Measurements from ENCODE around the gene ZSCAN31. TPM values are rescaled to one million over a fixed set of nuclear protein-coding genes. Genes with fewer than 3 reads are reported as not detected.

Gene ZSCAN31
- total RNA-seq, 1 donor from 2014 or later, result 1.5 TPM

- H3K4me1 Mint-ChIP-seq (ENCODE audit: low read depth), result no peaks in the 10 kb centered on the region
These were observed 40.6 kb downstream of the ZSCAN31 start for GRCh38 chr6:28295326-28295725.

GRCh38 chr6:28291573-28291972, 44.4 kb downstream of the ZSCAN31 start:
- DNase-seq (ENCODE audit: low spot score), result no peak
- intact Hi-C loops (cut with micrococcal nuclease), result no loop called here
- no peak overlapping the region for H3K4me3 Mint-ChIP-seq (ENCODE audit: low read depth)
- H3K36me3 Mint-ChIP-seq (ENCODE audit: low read depth), result peaks cover 19% of the 10 kb centered on the region
- no peaks in the 10 kb centered on the region for H3K4me1 Mint-ChIP-seq (ENCODE audit: low read depth)
- no peak overlapping the region for H3K27ac Mint-ChIP-seq
- H3K9me3 Mint-ChIP-seq, result peaks cover 5% of the 10 kb centered on the region
- H3K27me3 Mint-ChIP-seq (ENCODE audit: low read depth), result no peaks in the 10 kb centered on the region

More at GRCh38 chr6:28295326-28295725, 40.6 kb downstream of the ZSCAN31 start:
- no peak for DNase-seq (ENCODE audit: low spot score)
- Mint-ChIP-seq H3K36me3 (ENCODE audit: low read depth) (no peaks in the 10 kb centered on the region), H3K27me3 (ENCODE audit: low read depth) (no peaks in the 10 kb centered on the region), H3K4me3 (ENCODE audit: low read depth) (no peak overlapping the region), H3K27ac (no peak overlapping the region), H3K9me3 (peaks cover 5% of the 10 kb centered on the region)
- intact Hi-C loops (cut with micrococcal nuclease), result no loop called here

- Mint-ChIP-seq H3K4me3 (ENCODE audit: low read depth) (no peak overlapping the region), H3K27ac (no peak overlapping the region), H3K27me3 (ENCODE audit: low read depth) (no peaks in the 10 kb centered on the region), H3K4me1 (ENCODE audit: low read depth) (peaks cover 12% of the 10 kb centered on the region), H3K9me3 (no peaks in the 10 kb centered on the region), H3K36me3 (ENCODE audit: low read depth) (peaks cover 27% of the 10 kb centered on the region)
- intact Hi-C loops (cut with micrococcal nuclease), result loop anchor here (5.0 kb wide), 1 partner anchor 49 kb away; no protein-coding TSS in a partner anchor
- DNase-seq (ENCODE audit: low spot score), result no peak
These were observed 53.0 kb downstream of the ZSCAN31 start for GRCh38 chr6:28282926-28283325.

GRCh38 chr6:28281288-28282064, 54.5 kb downstream of the ZSCAN31 start, which contains the start of gene PGBD1:
TSS of gene PGBD1 (plus strand) at chr6:28281572. CDS start at chr6:28283814, 2,242 bp downstream.
- intact Hi-C loops (cut with micrococcal nuclease), result loop anchor here (1.0 to 5.0 kb wide), 2 partner anchors 29 to 51 kb away; partner anchors contain the start of gene ZKSCAN4
- no peak within 1 kb of the TSS for H3K27ac Mint-ChIP-seq

GRCh38 chr6:28280595-28281287, 55.2 kb downstream of the ZSCAN31 start:
- no peak for DNase-seq (ENCODE audit: low spot score)
- Mint-ChIP-seq H3K36me3 (ENCODE audit: low read depth) (peaks cover 30% of the 10 kb centered on the region), H3K27ac (no peak overlapping the region), H3K4me1 (ENCODE audit: low read depth) (peaks cover 12% of the 10 kb centered on the region), H3K4me3 (ENCODE audit: low read depth) (peak overlapping the region; percentile 85), H3K27me3 (ENCODE audit: low read depth) (no peaks in the 10 kb centered on the region), H3K9me3 (no peaks in the 10 kb centered on the region)
- intact Hi-C loops (cut with micrococcal nuclease), result loop anchor here (1.0 to 5.0 kb wide), 2 partner anchors 28 to 52 kb away; partner anchors contain the start of gene ZKSCAN4

More at GRCh38 chr6:28281288-28282064, 54.5 kb downstream of the ZSCAN31 start, which contains the start of gene PGBD1:
- Mint-ChIP-seq H3K9me3 (no peaks in the 10 kb centered on the region), H3K4me3 (ENCODE audit: low read depth) (peak within 1 kb of the TSS; percentile 85), H3K4me1 (ENCODE audit: low read depth) (peaks cover 12% of the 10 kb centered on the region), H3K36me3 (ENCODE audit: low read depth) (peaks cover 26% of the 10 kb centered on the region), H3K27me3 (ENCODE audit: low read depth) (no peaks in the 10 kb centered on the region)
- peak; percentile 40 for DNase-seq (ENCODE audit: low spot score)

GRCh38 chr6:28277746-28278145, 58.2 kb downstream of the ZSCAN31 start:
- Mint-ChIP-seq H3K9me3 (no peaks in the 10 kb centered on the region), H3K27ac (no peak overlapping the region), H3K4me1 (ENCODE audit: low read depth) (peaks cover 15% of the 10 kb centered on the region)

GRCh38 chr6:28274888-28275287, 61.1 kb downstream of the ZSCAN31 start:
- Mint-ChIP-seq H3K27me3 (ENCODE audit: low read depth) (no peaks in the 10 kb centered on the region), H3K36me3 (ENCODE audit: low read depth) (peaks cover 52% of the 10 kb centered on the region), H3K9me3 (no peaks in the 10 kb centered on the region), H3K4me3 (ENCODE audit: low read depth) (no peak overlapping the region), H3K4me1 (ENCODE audit: low read depth) (peaks cover 10% of the 10 kb centered on the region), H3K27ac (no peak overlapping the region)
- intact Hi-C loops (cut with micrococcal nuclease), result no loop called here
- DNase-seq (ENCODE audit: low spot score), result no peak

More at GRCh38 chr6:28277746-28278145, 58.2 kb downstream of the ZSCAN31 start:
- intact Hi-C loops (cut with micrococcal nuclease), result no loop called here
- Mint-ChIP-seq H3K36me3 (ENCODE audit: low read depth) (peaks cover 36% of the 10 kb centered on the region), H3K4me3 (ENCODE audit: low read depth) (no peak overlapping the region), H3K27me3 (ENCODE audit: low read depth) (no peaks in the 10 kb centered on the region)
- no peak for DNase-seq (ENCODE audit: low spot score)

Other genes with a start within 250 kb of the ZSCAN31 start
- gene ZSCAN16, start 211.5 kb downstream of the ZSCAN31 start, total RNA-seq, result 4.0 TPM in 2 replicates
- gene ZKSCAN8, start 194.3 kb downstream of the ZSCAN31 start, total RNA-seq, result 17.9 and 20.8 TPM in 2 replicates
- 9.7 and 10.8 TPM in 2 replicates for gene ZSCAN9, start 110.9 kb downstream of the ZSCAN31 start, total RNA-seq
- 4.6 and 5.0 TPM in 2 replicates for gene ZKSCAN4, start 83.9 kb downstream of the ZSCAN31 start, total RNA-seq
- gene NKAPL, start 76.9 kb downstream of the ZSCAN31 start, total RNA-seq, result not detected in 2 replicates
- 6.1 and 7.7 TPM in 2 replicates for gene ZSCAN26, start 69.0 kb downstream of the ZSCAN31 start, total RNA-seq
- 3.4 and 3.8 TPM in 2 replicates for gene PGBD1, start 54.6 kb downstream of the ZSCAN31 start, total RNA-seq
- gene ZKSCAN3, start 13.8 kb upstream of the ZSCAN31 start, total RNA-seq, result 3.5 TPM in 2 replicates
- gene ZSCAN12, start 63.6 kb upstream of the ZSCAN31 start, total RNA-seq, result 5.3 and 5.7 TPM in 2 replicates
- 0.48 and 0.50 TPM in 2 replicates for gene ZSCAN23, start 107.3 kb upstream of the ZSCAN31 start, total RNA-seq
- not detected in 2 replicates for gene GPX6, start 179.6 kb upstream of the ZSCAN31 start, total RNA-seq
- gene GPX5, start 189.7 kb upstream of the ZSCAN31 start, total RNA-seq, result not detected in 2 replicates